ENCODE measurements around the gene NCOR2. TPM values are rescaled to one million over a fixed set of nuclear protein-coding genes. Genes with fewer than 3 reads are reported as not detected.

NCOR2 gene
- total RNA-seq, 1 experiment from 2014 or later, result 325 TPM

DNA sequence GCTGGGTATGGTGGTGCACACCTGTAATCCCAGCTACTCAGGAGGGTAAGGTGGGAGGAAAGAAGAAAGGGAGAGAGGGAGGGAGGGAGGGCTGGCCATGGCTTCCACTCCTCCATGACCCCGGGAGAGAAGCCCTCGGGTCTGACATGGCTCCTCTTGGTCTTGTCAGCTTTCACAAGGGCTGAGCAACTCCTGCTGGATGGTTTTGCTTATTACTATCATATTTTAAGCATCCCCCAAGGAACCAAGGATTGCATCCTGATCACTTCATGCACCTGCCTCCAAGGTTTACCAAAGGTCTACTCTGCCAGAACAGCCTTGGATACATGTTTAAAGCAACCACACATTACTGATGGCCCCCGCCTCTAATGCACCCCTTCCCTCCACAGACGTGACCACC lies 28.0 kb upstream of the NCOR2 start:
- no peak for TF ChIP-seq CTCF (IDR thresholded peaks at IDR 0.05; ENCODE audit: unreplicated experiment)
- DNase-seq, result no peak
- Mint-ChIP-seq H3K9me3 (ENCODE audit: low read depth, unreplicated experiment) (peaks cover 5% of the 10 kb centered on the region), H3K36me3 (ENCODE audit: insufficient read depth, unreplicated experiment) (no peaks in the 10 kb centered on the region), H3K4me1 (ENCODE audit: low read depth, unreplicated experiment) (peaks cover 24% of the 10 kb centered on the region), H3K27ac (ENCODE audit: unreplicated experiment) (no peak overlapping the region), H3K4me3 (ENCODE audit: low read depth, unreplicated experiment) (no peak overlapping the region), H3K27me3 (ENCODE audit: unreplicated experiment) (no peaks in the 10 kb centered on the region)
- CTCF ChIA-PET, result no interaction called here
- no TSS peak for BruUV-seq (replicated peaks)
- intact Hi-C loops (cut with micrococcal nuclease; ENCODE audit: unreplicated experiment), result no loop called here

DNA sequence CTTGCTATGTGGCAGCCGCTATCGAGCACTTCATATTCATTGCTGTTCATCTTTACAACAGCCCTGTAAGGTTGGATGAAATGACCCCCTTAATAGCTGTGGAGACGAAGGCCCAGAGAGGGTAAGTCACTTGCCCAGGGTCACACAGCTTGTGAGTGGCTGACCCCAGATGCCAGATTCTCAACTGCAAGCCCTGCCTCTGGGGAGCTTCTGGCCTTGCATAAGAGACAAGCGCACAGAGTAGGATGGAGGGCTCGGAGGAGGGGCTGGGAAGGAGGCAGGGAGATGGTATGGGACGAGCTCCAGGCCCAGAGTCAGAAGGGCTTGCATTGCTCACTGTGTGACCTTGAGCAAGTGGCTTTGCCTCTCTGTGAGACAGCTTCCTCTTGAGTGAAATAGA lies 27.4 kb upstream of the NCOR2 start:
- CTCF ChIA-PET, result no interaction called here
- H3K9me3 Mint-ChIP-seq (ENCODE audit: low read depth, unreplicated experiment), result peaks cover 5% of the 10 kb centered on the region
- no peak overlapping the region for H3K27ac Mint-ChIP-seq (ENCODE audit: unreplicated experiment)

DNA sequence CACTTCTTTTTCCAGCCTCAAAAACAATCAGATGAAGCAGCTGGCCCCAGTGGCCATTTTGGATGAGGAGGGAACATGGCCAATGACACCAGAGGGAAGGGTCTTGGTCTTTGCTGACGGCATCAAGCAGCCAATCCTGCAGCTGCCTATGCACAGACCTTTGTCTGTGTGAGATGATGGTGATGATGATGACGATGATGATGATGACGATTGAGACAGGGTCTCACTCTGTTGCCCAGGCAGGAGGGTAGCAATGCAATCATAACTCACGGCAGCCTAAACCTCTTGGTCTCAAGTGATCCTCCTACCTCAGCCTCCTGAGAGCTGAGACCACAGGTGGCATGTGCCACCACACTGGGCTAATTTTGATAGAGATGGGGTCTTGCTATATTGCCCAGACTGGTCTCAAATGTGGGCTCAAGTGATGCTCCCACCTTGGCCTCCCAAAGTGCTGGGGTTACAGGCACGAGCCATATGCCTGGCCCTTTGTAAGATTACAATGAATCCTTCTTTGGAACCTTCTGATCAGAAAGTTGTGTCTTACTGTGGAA lies 26.5 kb upstream of the NCOR2 start:
- no peak for TF ChIP-seq CTCF (IDR thresholded peaks at IDR 0.05; ENCODE audit: unreplicated experiment)
- DNase-seq, result no peak
- H3K36me3 Mint-ChIP-seq (ENCODE audit: insufficient read depth, unreplicated experiment), result no peaks in the 10 kb centered on the region
- CTCF ChIA-PET, result interaction anchor here (0.6 kb wide), 1 partner anchor 20 kb away, joined by 3 read pairs; no protein-coding TSS in a partner anchor
- peaks cover 5% of the 10 kb centered on the region for H3K9me3 Mint-ChIP-seq (ENCODE audit: low read depth, unreplicated experiment)
- intact Hi-C loops (cut with micrococcal nuclease; ENCODE audit: unreplicated experiment), result no loop called here
- no peaks in the 10 kb centered on the region for H3K27me3 Mint-ChIP-seq (ENCODE audit: unreplicated experiment)
- no peak overlapping the region for H3K27ac Mint-ChIP-seq (ENCODE audit: unreplicated experiment)
- BruUV-seq (replicated peaks), result no TSS peak
- H3K4me3 Mint-ChIP-seq (ENCODE audit: low read depth, unreplicated experiment), result no peak overlapping the region
- H3K4me1 Mint-ChIP-seq (ENCODE audit: low read depth, unreplicated experiment), result peaks cover 14% of the 10 kb centered on the region

More for the DNA sequence above, 27.4 kb upstream of the NCOR2 start:
- no peak for TF ChIP-seq CTCF (IDR thresholded peaks at IDR 0.05; ENCODE audit: unreplicated experiment)
- H3K27me3 Mint-ChIP-seq (ENCODE audit: unreplicated experiment), result no peaks in the 10 kb centered on the region
- peaks cover 23% of the 10 kb centered on the region for H3K4me1 Mint-ChIP-seq (ENCODE audit: low read depth, unreplicated experiment)
- no peaks in the 10 kb centered on the region for H3K36me3 Mint-ChIP-seq (ENCODE audit: insufficient read depth, unreplicated experiment)
- BruUV-seq (replicated peaks), result no TSS peak
- no peak overlapping the region for H3K4me3 Mint-ChIP-seq (ENCODE audit: low read depth, unreplicated experiment)
- no peak for DNase-seq
- intact Hi-C loops (cut with micrococcal nuclease; ENCODE audit: unreplicated experiment), result no loop called here

GRCh38 chr12:124593176-124593575 lies 25.8 kb upstream of the NCOR2 start:
- no peak for DNase-seq
- H3K4me3 Mint-ChIP-seq (ENCODE audit: low read depth, unreplicated experiment), result no peak overlapping the region
- H3K4me1 Mint-ChIP-seq (ENCODE audit: low read depth, unreplicated experiment), result peaks cover 8% of the 10 kb centered on the region
- TF ChIP-seq CTCF (IDR thresholded peaks at IDR 0.05; ENCODE audit: unreplicated experiment), result no peak
- BruUV-seq (replicated peaks), result no TSS peak
- intact Hi-C loops (cut with micrococcal nuclease; ENCODE audit: unreplicated experiment), result no loop called here
- H3K36me3 Mint-ChIP-seq (ENCODE audit: insufficient read depth, unreplicated experiment), result no peaks in the 10 kb centered on the region
- H3K9me3 Mint-ChIP-seq (ENCODE audit: low read depth, unreplicated experiment), result peaks cover 5% of the 10 kb centered on the region
- no peak overlapping the region for H3K27ac Mint-ChIP-seq (ENCODE audit: unreplicated experiment)
- peaks cover under 1% of the 10 kb centered on the region for H3K27me3 Mint-ChIP-seq (ENCODE audit: unreplicated experiment)
- CTCF ChIA-PET, result no interaction called here

Measured in Calu3 (cell line).